ENCODE results near the gene GGNBP2.

DNA sequence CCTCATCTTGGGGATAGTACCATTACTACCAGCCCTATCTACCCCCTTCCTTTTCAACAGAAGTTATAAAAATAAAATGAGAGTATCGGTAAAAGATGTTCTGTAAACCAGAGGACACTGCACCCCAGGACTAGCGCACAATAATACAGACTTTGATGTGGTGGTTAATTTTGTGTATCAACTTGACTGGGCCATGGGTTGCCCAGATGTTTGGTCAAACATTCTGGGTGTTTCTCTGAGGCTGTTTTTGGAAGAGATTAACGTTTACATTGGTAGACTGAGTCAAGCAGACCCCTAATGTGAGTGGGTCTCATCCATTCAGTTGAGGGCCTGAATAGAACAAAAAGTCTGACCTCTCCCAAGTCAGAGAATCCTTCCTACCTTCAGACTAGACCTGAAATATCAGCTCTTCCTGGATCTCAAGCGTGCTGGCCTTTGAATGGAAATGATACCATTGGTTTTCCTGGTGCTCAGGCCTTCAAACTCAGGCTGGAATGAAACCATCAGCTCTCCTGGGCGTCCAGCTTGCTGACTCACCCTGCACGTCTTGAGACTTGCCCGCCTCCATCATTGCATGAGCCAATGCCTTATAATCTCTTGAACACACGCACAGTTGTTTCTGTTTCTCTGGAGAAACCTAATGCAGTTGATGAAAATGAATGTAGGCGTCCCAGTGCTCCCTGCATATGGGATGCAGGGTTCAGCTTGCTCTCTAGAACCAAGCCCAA, 66.8 kb downstream of the GGNBP2 start:
- TF ChIP-seq, protein P1, sequence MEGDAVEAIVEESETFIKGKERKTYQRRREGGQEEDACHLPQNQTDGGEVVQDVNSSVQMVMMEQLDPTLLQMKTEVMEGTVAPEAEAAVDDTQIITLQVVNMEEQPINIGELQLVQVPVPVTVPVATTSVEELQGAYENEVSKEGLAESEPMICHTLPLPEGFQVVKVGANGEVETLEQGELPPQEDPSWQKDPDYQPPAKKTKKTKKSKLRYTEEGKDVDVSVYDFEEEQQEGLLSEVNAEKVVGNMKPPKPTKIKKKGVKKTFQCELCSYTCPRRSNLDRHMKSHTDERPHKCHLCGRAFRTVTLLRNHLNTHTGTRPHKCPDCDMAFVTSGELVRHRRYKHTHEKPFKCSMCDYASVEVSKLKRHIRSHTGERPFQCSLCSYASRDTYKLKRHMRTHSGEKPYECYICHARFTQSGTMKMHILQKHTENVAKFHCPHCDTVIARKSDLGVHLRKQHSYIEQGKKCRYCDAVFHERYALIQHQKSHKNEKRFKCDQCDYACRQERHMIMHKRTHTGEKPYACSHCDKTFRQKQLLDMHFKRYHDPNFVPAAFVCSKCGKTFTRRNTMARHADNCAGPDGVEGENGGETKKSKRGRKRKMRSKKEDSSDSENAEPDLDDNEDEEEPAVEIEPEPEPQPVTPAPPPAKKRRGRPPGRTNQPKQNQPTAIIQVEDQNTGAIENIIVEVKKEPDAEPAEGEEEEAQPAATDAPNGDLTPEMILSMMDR (IDR thresholded peaks at IDR 0.05), result no peak
- TF ChIP-seq EP300 (IDR thresholded peaks at IDR 0.05) (no peak), POLR2A (IDR thresholded peaks at IDR 0.05) (no peak)
